SHP77 treated with DMSO at 0.1 percent for 48 hours (cell line): ENCODE data around the gene DTNB.

Experiments
- DNase-seq: peaks from one replicate; lab custom pipeline; 2025; lab: John Stamatoyannopoulos, UW

DTNB gene

GRCh38 chr2:25386971-25387875 lies 286.2 kb downstream of the DTNB start:
- DNase-seq: no peak

GRCh38 chr2:25385910-25386309 lies 287.5 kb downstream of the DTNB start:
- no peak for DNase-seq

GRCh38 chr2:25383806-25384205 lies 289.6 kb downstream of the DTNB start:
- DNase-seq: no peak

- no peak for DNase-seq
Observed at GRCh38 chr2:25381502-25381901, 291.9 kb downstream of the DTNB start.

GRCh38 chr2:25380586-25381375 lies 292.6 kb downstream of the DTNB start:
- no peak for DNase-seq

GRCh38 chr2:25380023-25380422 lies 293.4 kb downstream of the DTNB start:
- no peak for DNase-seq

- DNase-seq: no peak
Observed at GRCh38 chr2:25379535-25379934, 293.8 kb downstream of the DTNB start.

GRCh38 chr2:25378731-25379490 lies 294.5 kb downstream of the DTNB start:
- no peak for DNase-seq

- DNase-seq: no peak
Observed at GRCh38 chr2:25377822-25378421, 295.5 kb downstream of the DTNB start.

- peak; percentile 70 for DNase-seq
Observed at GRCh38 chr2:25376750-25377621, 296.4 kb downstream of the DTNB start.

- no peak for DNase-seq
Observed at GRCh38 chr2:25375989-25376545, 297.3 kb downstream of the DTNB start.

GRCh38 chr2:25375371-25375988 lies 297.9 kb downstream of the DTNB start:
- DNase-seq: no peak

GRCh38 chr2:25374827-25375226 lies 298.6 kb downstream of the DTNB start:
- no peak for DNase-seq

- DNase-seq: no peak
Observed at GRCh38 chr2:25374411-25374810, 299.0 kb downstream of the DTNB start.

- DNase-seq: peak; percentile 89
Observed at GRCh38 chr2:25373269-25373981, 300.0 kb downstream of the DTNB start.

- DNase-seq: no peak
Observed at GRCh38 chr2:25372405-25373268, 300.7 kb downstream of the DTNB start.

- no peak for DNase-seq
Observed at GRCh38 chr2:25371253-25372241, 301.8 kb downstream of the DTNB start.
